ENCODE results near the gene FNIP1.

FNIP1 gene

DNA sequence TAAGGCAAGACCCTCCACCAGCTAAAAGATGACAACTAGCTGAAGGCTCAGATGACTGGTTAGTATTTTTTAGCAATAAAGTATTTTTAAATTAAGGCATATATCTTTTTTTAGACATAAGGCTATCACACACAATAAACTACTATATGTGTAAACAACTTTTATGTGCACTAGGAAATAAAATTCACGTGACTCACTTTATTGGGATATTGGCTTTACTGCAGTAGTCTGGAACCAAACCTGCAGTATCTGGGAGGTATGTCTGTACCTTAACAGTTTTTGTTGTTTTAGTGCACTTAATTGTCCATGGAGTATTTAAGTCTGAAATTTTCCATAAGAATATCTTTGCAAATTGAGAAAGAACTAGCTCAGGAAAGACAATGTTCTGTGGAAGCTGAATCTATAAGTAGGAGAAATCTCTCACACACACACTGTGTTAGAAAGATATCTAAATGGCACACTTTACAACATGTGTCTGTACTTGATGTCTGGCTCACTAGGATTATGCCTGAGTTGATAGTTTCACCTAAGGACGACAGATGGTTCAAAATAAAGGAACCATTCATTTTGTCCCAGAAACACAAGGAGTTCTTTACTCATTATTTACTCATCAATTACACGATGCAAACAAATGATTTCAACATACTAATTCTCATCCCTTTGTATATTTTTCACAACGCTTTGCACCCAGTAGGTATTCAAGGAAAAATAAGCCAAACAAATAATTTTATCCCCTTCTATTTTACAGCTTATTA, 166.4 kb downstream of the FNIP1 start:
- Histone ChIP-seq H3K9ac (ENCODE audit: low read depth, low read length, poor library complexity, severe bottlenecking) (peak overlapping the region; percentile 49), H3K4me1 (ENCODE audit: insufficient read depth, low read length, poor library complexity, severe bottlenecking) (peaks cover 50% of the 10 kb centered on the region), H3K36me3 (ENCODE audit: insufficient read depth, low read length) (no peaks in the 10 kb centered on the region), H3K79me2 (ENCODE audit: insufficient read depth, low read length) (peaks cover 97% of the 10 kb centered on the region), H3F3A (ENCODE audit: low read depth) (no peaks in the 10 kb centered on the region), H4K20me1 (ENCODE audit: insufficient read depth, low read length, poor library complexity, severe bottlenecking) (peaks cover 55% of the 10 kb centered on the region), H3K9me2 (replicated peaks; ENCODE audit: low read depth, low read length) (no peaks in the 10 kb centered on the region), H3K4me2 (ENCODE audit: low read depth, low read length, poor library complexity, severe bottlenecking) (peak overlapping the region; percentile 67), H3K27me3 (ENCODE audit: insufficient read depth, low read length, poor library complexity, severe bottlenecking) (no peaks in the 10 kb centered on the region), H3K4me3 (ENCODE audit: low read length, poor library complexity, severe bottlenecking) (peak overlapping the region; percentile 92), H2AFZ (ENCODE audit: low read length) (no peak overlapping the region), H3K9me3 (ENCODE audit: insufficient read depth, low read depth, low read length) (no peaks in the 10 kb centered on the region)
- no peak for TF ChIP-seq EZH2phosphoT487 (IDR thresholded peaks at IDR 0.05; ENCODE audit: borderline replicate concordance)
- TF ChIP-seq, protein P1, sequence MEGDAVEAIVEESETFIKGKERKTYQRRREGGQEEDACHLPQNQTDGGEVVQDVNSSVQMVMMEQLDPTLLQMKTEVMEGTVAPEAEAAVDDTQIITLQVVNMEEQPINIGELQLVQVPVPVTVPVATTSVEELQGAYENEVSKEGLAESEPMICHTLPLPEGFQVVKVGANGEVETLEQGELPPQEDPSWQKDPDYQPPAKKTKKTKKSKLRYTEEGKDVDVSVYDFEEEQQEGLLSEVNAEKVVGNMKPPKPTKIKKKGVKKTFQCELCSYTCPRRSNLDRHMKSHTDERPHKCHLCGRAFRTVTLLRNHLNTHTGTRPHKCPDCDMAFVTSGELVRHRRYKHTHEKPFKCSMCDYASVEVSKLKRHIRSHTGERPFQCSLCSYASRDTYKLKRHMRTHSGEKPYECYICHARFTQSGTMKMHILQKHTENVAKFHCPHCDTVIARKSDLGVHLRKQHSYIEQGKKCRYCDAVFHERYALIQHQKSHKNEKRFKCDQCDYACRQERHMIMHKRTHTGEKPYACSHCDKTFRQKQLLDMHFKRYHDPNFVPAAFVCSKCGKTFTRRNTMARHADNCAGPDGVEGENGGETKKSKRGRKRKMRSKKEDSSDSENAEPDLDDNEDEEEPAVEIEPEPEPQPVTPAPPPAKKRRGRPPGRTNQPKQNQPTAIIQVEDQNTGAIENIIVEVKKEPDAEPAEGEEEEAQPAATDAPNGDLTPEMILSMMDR (conservative IDR thresholded peaks at IDR 0.05; ENCODE audit: low read length): no peak

DNA sequence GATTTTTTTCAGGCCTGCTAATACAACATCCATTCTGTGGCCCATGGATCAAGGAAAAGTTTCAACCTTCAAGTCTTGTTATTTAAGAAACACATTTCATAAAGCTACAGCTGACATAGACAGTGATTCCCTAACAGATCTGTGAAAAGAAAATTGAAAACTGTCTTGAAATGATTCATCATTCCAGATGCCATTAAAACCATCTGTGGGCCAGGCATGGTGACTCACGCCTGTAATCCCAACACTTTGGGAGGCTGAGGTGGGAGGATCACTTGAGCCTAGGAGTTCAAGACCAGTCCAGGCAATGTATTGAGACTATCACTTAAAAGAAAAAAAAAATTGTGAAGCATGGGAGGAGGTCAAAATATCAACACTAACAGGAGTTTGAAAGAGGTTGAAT, 167.8 kb downstream of the FNIP1 start:
- Histone ChIP-seq H3K79me2 (ENCODE audit: insufficient read depth, low read length) (peaks cover 99% of the 10 kb centered on the region), H3F3A (ENCODE audit: low read depth) (no peaks in the 10 kb centered on the region), H3K9me2 (replicated peaks; ENCODE audit: low read depth, low read length) (no peaks in the 10 kb centered on the region), H3K4me1 (ENCODE audit: insufficient read depth, low read length, poor library complexity, severe bottlenecking) (peaks cover 49% of the 10 kb centered on the region), H3K4me2 (ENCODE audit: low read depth, low read length, poor library complexity, severe bottlenecking) (peak overlapping the region; percentile 67), H3K9me3 (ENCODE audit: insufficient read depth, low read depth, low read length) (no peaks in the 10 kb centered on the region), H4K20me1 (ENCODE audit: insufficient read depth, low read length, poor library complexity, severe bottlenecking) (peaks cover 51% of the 10 kb centered on the region), H3K4me3 (ENCODE audit: low read length, poor library complexity, severe bottlenecking) (peak overlapping the region; percentile 92), H3K27me3 (ENCODE audit: insufficient read depth, low read length, poor library complexity, severe bottlenecking) (no peaks in the 10 kb centered on the region), H3K9ac (ENCODE audit: low read depth, low read length, poor library complexity, severe bottlenecking) (peak overlapping the region; percentile 32), H2AFZ (ENCODE audit: low read length) (no peak overlapping the region), H3K36me3 (ENCODE audit: insufficient read depth, low read length) (no peaks in the 10 kb centered on the region)
- no peak for TF ChIP-seq EZH2phosphoT487 (IDR thresholded peaks at IDR 0.05; ENCODE audit: borderline replicate concordance)
- TF ChIP-seq, protein P1 (conservative IDR thresholded peaks at IDR 0.05; ENCODE audit: low read length): no peak

DNA sequence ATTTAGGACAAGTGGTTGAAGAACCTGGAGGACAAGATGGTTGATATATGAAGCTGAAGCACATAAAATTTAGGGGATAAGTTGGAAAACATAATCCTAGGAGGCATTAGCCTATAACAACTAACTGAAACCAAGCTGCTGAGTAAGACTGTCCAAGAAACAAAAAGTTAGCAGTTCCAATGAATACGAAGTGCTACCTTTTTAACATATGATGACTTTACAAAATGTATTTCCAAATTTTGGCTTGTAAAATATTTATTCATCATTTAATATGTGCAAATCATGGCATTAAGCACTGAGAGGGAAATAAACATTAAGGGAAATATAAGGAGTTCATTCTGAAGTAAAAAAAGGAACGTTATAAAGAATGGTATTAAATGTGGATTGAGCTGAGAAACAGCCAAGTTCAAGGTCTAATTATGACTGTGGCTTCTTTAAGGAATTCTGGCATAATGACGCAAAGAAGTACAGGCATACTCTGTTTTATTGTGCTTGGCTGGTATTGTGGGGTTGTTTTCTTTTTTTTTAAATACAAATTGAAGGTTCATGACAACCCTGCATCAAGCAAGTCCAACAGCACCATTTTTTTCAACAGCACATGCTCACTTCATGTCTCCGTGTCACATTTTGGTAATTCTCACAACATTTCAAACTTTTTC, 169.5 kb downstream of the FNIP1 start:
- Histone ChIP-seq H2AFZ (ENCODE audit: low read length) (no peak overlapping the region), H3K4me3 (ENCODE audit: low read length, poor library complexity, severe bottlenecking) (peak overlapping the region; percentile 92), H4K20me1 (ENCODE audit: insufficient read depth, low read length, poor library complexity, severe bottlenecking) (peaks cover 39% of the 10 kb centered on the region), H3K4me1 (ENCODE audit: insufficient read depth, low read length, poor library complexity, severe bottlenecking) (peaks cover 42% of the 10 kb centered on the region), H3K4me2 (ENCODE audit: low read depth, low read length, poor library complexity, severe bottlenecking) (peak overlapping the region; percentile 67), H3K27me3 (ENCODE audit: insufficient read depth, low read length, poor library complexity, severe bottlenecking) (no peaks in the 10 kb centered on the region), H3F3A (ENCODE audit: low read depth) (no peaks in the 10 kb centered on the region), H3K79me2 (ENCODE audit: insufficient read depth, low read length) (peaks cover 98% of the 10 kb centered on the region), H3K36me3 (ENCODE audit: insufficient read depth, low read length) (no peaks in the 10 kb centered on the region), H3K9ac (ENCODE audit: low read depth, low read length, poor library complexity, severe bottlenecking) (no peak overlapping the region), H3K9me2 (replicated peaks; ENCODE audit: low read depth, low read length) (no peaks in the 10 kb centered on the region), H3K9me3 (ENCODE audit: insufficient read depth, low read depth, low read length) (no peaks in the 10 kb centered on the region)
- TF ChIP-seq, protein P1 (conservative IDR thresholded peaks at IDR 0.05; ENCODE audit: low read length): no peak
- no peak for TF ChIP-seq EZH2phosphoT487 (IDR thresholded peaks at IDR 0.05; ENCODE audit: borderline replicate concordance)

Measured in Loucy (cell line).